SU-DHL-6 (cell line): ENCODE measurements around the gene ALG6.

Experiments used
- H2AFZ ChIP-seq: fragments of 200-600 bp; sonication (generic); 2 replicates; pipeline ENCODE4 v1.6.1; 2014; ENCODE audit warnings: low read depth, mild to moderate bottlenecking, moderate library complexity, mixed read lengths, antibody characterized with exemption, low read length; ENCODE audit not compliant: severe bottlenecking
- H3F3A ChIP-seq: fragments of 200-600 bp; shearing (Covaris generic); 2 replicates; pipeline ENCODE4 v1.6.0; 2016; ENCODE audit warnings: antibody characterized with exemption, mild to moderate bottlenecking; ENCODE audit not compliant: insufficient read depth
- H3K27ac ChIP-seq: fragments of 200-600 bp; sonication (generic); 2 replicates; pipeline ENCODE4 v1.5.1; 2016; ENCODE audit warnings: low read depth, mild to moderate bottlenecking, low read length, moderate library complexity, mixed read lengths
- H3K27me3 ChIP-seq: fragments of 200-600 bp; sonication (generic), shearing (Covaris generic); 2 replicates; pipeline ENCODE4 v1.6.0; 2014; ENCODE audit warnings: mild to moderate bottlenecking, low read length
- H3K36me3 ChIP-seq: fragments of 200-600 bp; sonication (generic); 2 replicates; pipeline ENCODE4 v1.6.1; 2014; ENCODE audit warnings: mild to moderate bottlenecking, low read length, mixed read lengths
- H3K4me2 ChIP-seq: fragments of 300-600, 200-600 bp; shearing (Covaris generic), sonication (generic); 2 replicates; pipeline ENCODE4 v1.6.0; 2014; ENCODE audit warnings: low read length, low read depth, mild to moderate bottlenecking; ENCODE audit not compliant: poor library complexity, severe bottlenecking
- H3K4me3 ChIP-seq: fragments of 200-600 bp; sonication (generic); 2 replicates; pipeline ENCODE4 v1.5.1; 2014; ENCODE audit warnings: antibody characterized with exemption, low read length, mild to moderate bottlenecking, mixed read lengths; ENCODE audit not compliant: insufficient read depth, poor library complexity, severe bottlenecking
- H3K79me2 ChIP-seq: fragments of 200-600 bp; sonication (generic); 2 replicates; pipeline ENCODE4 v1.6.1; 2014; ENCODE audit warnings: mild to moderate bottlenecking, low read length, moderate library complexity; ENCODE audit not compliant: insufficient read depth
- H3K9ac ChIP-seq: fragments of 200-600 bp; sonication (generic); 2 replicates; pipeline ENCODE4 v1.7.0; 2014; ENCODE audit warnings: mild to moderate bottlenecking, low read length
- H3K9me2 ChIP-seq: fragments of 200-600 bp; sonication (generic); replicated peaks from 2 replicates; pipeline ENCODE4 v1.6.1; 2014; ENCODE audit warnings: low read length; ENCODE audit not compliant: insufficient read depth
- H3K9me3 ChIP-seq: fragments of 200-600 bp; sonication (generic); 2 replicates; pipeline ENCODE4 v1.6.1; 2014; ENCODE audit warnings: low read length, mixed read lengths; ENCODE audit not compliant: insufficient read depth
- H4K20me1 ChIP-seq: fragments of 200-600 bp; sonication (generic); 2 replicates; pipeline ENCODE4 v1.6.1; 2014; ENCODE audit warnings: low read depth, mild to moderate bottlenecking, antibody characterized with exemption, low read length, moderate library complexity, mixed read lengths
- CTCF ChIP-seq: fragments of 200-600 bp; sonication (generic); IDR thresholded peaks from one replicate; pipeline ENCODE4 v1.5.1; 2017; ENCODE audit warnings: antibody characterized with exemption, mild to moderate bottlenecking, low read length, moderate library complexity; ENCODE audit not compliant: insufficient read depth, poor library complexity, severe bottlenecking
- EZH2phosphoT487 ChIP-seq: fragments of 200-600 bp; sonication (generic), shearing (Covaris generic); conservative IDR thresholded peaks from 2 replicates; pipeline ENCODE4 v1.6.1; 2018; ENCODE audit warnings: mild to moderate bottlenecking, antibody characterized with exemption, low read length, moderate library complexity, mixed read lengths

Gene ALG6

GRCh38 chr1:63423649-63424048 is 56.2 kb downstream of the ALG6 start:
- H4K20me1 ChIP-seq, result no peaks in the 10 kb centered on the region
- no peaks in the 10 kb centered on the region for H3K79me2 ChIP-seq
- H3K27me3 ChIP-seq, result no peaks in the 10 kb centered on the region
- no peak overlapping the region for H3K4me2 ChIP-seq
- no peak overlapping the region for H3K27ac ChIP-seq
- H3K36me3 ChIP-seq, result peaks cover 10% of the 10 kb centered on the region; the same call in 1 of the 2 replicates
- no peaks in the 10 kb centered on the region for H3K9me3 ChIP-seq
- no peak overlapping the region for H3K9ac ChIP-seq
- no peak for TF ChIP-seq CTCF
- no peak for TF ChIP-seq EZH2phosphoT487
- H3K4me3 ChIP-seq, result no peak overlapping the region
- H2AFZ ChIP-seq, result no peak overlapping the region
- H3F3A ChIP-seq, result no peaks in the 10 kb centered on the region
- no peaks in the 10 kb centered on the region for H3K9me2 ChIP-seq

GRCh38 chr1:63428815-63429214 is 61.4 kb downstream of the ALG6 start:
- no peak overlapping the region for H3K27ac ChIP-seq
- no peak overlapping the region for H3K4me2 ChIP-seq
- peaks cover 26% of the 10 kb centered on the region for H3K36me3 ChIP-seq
- H3F3A ChIP-seq, result no peaks in the 10 kb centered on the region
- no peaks in the 10 kb centered on the region for H3K9me2 ChIP-seq
- no peak overlapping the region for H2AFZ ChIP-seq
- H3K9me3 ChIP-seq, result no peaks in the 10 kb centered on the region
- no peaks in the 10 kb centered on the region for H4K20me1 ChIP-seq
- H3K9ac ChIP-seq, result no peak overlapping the region
- H3K27me3 ChIP-seq, result no peaks in the 10 kb centered on the region
- no peak overlapping the region for H3K4me3 ChIP-seq
- no peaks in the 10 kb centered on the region for H3K79me2 ChIP-seq
- TF ChIP-seq CTCF (no peak), EZH2phosphoT487 (no peak)

GRCh38 chr1:63429281-63429680 is 61.9 kb downstream of the ALG6 start:
- Histone ChIP-seq H3K4me2 (no peak overlapping the region), H3F3A (no peaks in the 10 kb centered on the region), H3K9ac (no peak overlapping the region), H2AFZ (no peak overlapping the region), H3K9me2 (no peaks in the 10 kb centered on the region), H3K9me3 (no peaks in the 10 kb centered on the region), H3K79me2 (no peaks in the 10 kb centered on the region), H3K27ac (no peak overlapping the region), H3K27me3 (no peaks in the 10 kb centered on the region), H3K36me3 (peaks cover 26% of the 10 kb centered on the region), H4K20me1 (no peaks in the 10 kb centered on the region), H3K4me3 (no peak overlapping the region)
- TF ChIP-seq EZH2phosphoT487, result no peak
- TF ChIP-seq CTCF, result no peak
